DND-41 (cell line): ENCODE results near the gene RIMS3.

ENCODE experiments used
- EZH2 ChIP-seq: IDR thresholded peaks from 3 replicates; pipeline ENCODE4 v1.6.1; 2012; ENCODE audit warnings: borderline replicate concordance, low read depth, mild to moderate bottlenecking, moderate library complexity, low read length, inconsistent platforms; ENCODE audit not compliant: severe bottlenecking
- TF ChIP-seq, protein P1 (sequence below): IDR thresholded peaks from 2 replicates; pipeline ENCODE4 v1.5.1; 2012; ENCODE audit warnings: borderline replicate concordance, low read length, moderate library complexity, mild to moderate bottlenecking; ENCODE audit not compliant: poor library complexity, severe bottlenecking; ENCODE audit errors: extremely low read depth

DNA sequence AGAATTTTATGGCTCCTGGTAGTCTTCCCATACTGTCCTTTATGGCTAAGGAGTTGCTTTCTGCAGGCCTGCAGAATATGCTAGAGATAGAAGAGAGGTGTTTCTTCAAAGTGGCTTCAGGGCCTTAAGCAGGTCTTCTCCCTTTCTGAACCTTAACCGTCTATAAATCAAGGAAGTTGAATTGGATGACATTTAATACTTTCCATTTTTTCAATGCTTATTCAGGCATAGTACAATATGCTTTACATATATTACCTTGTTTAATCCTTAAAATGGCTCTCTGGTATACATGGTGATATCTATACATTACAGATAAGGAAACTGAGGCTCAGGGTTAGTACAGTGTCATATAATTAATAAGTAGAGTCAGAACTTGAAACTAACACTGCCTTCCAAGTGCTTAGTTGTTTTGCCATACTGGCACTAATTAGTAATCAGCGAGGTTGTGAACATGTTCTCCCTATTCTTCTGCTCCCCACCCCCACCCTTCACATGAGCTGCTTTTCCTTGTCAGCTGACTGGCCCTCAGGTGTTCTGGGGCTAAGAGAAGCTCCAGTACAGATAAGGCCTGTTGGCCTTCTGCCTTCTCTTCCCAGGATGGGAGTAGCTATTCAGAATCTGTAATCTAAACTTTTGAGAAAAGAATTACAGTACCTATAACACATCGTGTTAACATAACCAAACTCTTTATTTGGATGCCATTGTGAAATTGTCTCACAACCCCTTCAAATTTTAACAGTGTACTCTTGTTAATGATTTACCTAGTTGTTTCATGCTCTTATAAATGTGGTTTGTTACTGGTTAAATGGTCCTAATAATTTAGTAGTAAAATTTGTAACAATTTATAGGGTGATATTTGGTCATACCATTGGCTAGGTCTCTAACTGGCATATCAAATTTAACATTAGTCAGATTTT is 39.6 kb upstream of the RIMS3 start:
- TF ChIP-seq, protein P1, sequence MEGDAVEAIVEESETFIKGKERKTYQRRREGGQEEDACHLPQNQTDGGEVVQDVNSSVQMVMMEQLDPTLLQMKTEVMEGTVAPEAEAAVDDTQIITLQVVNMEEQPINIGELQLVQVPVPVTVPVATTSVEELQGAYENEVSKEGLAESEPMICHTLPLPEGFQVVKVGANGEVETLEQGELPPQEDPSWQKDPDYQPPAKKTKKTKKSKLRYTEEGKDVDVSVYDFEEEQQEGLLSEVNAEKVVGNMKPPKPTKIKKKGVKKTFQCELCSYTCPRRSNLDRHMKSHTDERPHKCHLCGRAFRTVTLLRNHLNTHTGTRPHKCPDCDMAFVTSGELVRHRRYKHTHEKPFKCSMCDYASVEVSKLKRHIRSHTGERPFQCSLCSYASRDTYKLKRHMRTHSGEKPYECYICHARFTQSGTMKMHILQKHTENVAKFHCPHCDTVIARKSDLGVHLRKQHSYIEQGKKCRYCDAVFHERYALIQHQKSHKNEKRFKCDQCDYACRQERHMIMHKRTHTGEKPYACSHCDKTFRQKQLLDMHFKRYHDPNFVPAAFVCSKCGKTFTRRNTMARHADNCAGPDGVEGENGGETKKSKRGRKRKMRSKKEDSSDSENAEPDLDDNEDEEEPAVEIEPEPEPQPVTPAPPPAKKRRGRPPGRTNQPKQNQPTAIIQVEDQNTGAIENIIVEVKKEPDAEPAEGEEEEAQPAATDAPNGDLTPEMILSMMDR, result no peak
- no peak for TF ChIP-seq EZH2
